K562 (cell line): ENCODE data around the gene EHBP1L1. TPM values are rescaled to one million over a fixed set of nuclear protein-coding genes. Genes with fewer than 3 reads are reported as not detected.

Source experiments
- ZKSCAN1 ChIP-seq: fragments of 150-350 bp; IDR thresholded peaks from 2 replicates; pipeline ENCODE4 v1.6.1; 2016; ENCODE audit warnings: low read depth, low read length
- ZNF354B ChIP-seq: fragments of 250-450 bp; sonication (Bioruptor Pico); IDR thresholded peaks from 2 replicates; pipeline ENCODE4 v1.4.0; 2020
- polyA plus RNA-seq, 8 experiments: library from polyadenylated mRNA; depleted of rRNA in 4 of 8; stranded (reverse) in 5 of 8; unstranded in 3 of 8; fragments of >200 nt; fragmentation: Nextera tagmentation in 2 of 8; fragmentation: Illumina TruSeq in 1 of 8; extraction: Ambion mirVana in 2 of 8; extraction: Trizol in 1 of 8; gene quantifications; 2 replicates each; pipeline versions ENCODE4 v1.2.1 to v1.2.3, GENCODE V29; 2011 to 2014; ENCODE audit warnings: inconsistent platforms in 1 of 8, missing spikeins in 1 of 8
- total RNA-seq, 7 experiments: library from RNA; depleted of rRNA in 6 of 7; stranded (reverse); fragments of >200 nt in 6 of 7; fragmentation: Illumina TruSeq in 2 of 7; extraction: Trizol in 2 of 7; gene quantifications; 2 replicates each; pipeline versions ENCODE4 v1.2.1 to v1.2.3, GENCODE V29; 2011 to 2021; ENCODE audit warnings: low replicate concordance in 1 of 7
- TF ChIP-seq, protein P1 (sequence below): sonication (generic); formaldehyde crosslinking; IDR thresholded peaks from 2 replicates; pipeline ENCODE4 v1.8.0; 2023; ENCODE audit warnings: missing genetic modification reagents, mild to moderate bottlenecking, borderline replicate concordance
- TF ChIP-seq, protein P2 (sequence below): fragments of 450-650 bp; IDR thresholded peaks from 2 replicates; pipeline ENCODE4 v1.6.1; 2016; ENCODE audit warnings: mild to moderate bottlenecking, moderate library complexity
- TF ChIP-seq, protein P3 (sequence below): IDR thresholded peaks from 2 replicates; pipeline ENCODE4 v1.6.1; 2012; ENCODE audit warnings: low read depth, low read length, improper control_type of control experiment, borderline replicate concordance
- TF ChIP-seq, protein P4 (sequence below): sonication (generic); formaldehyde crosslinking; IDR thresholded peaks from 2 replicates; pipeline ENCODE4 v1.9.0; 2022; ENCODE audit warnings: mild to moderate bottlenecking, missing genetic modification reagents

EHBP1L1 gene
- total and polyA plus RNA-seq, 9 of the 15 experiments (the other 6 are each of a cell fraction or from before 2014, with no cell fraction given), result 0.03 to 87.1 (median 26.3) TPM

DNA sequence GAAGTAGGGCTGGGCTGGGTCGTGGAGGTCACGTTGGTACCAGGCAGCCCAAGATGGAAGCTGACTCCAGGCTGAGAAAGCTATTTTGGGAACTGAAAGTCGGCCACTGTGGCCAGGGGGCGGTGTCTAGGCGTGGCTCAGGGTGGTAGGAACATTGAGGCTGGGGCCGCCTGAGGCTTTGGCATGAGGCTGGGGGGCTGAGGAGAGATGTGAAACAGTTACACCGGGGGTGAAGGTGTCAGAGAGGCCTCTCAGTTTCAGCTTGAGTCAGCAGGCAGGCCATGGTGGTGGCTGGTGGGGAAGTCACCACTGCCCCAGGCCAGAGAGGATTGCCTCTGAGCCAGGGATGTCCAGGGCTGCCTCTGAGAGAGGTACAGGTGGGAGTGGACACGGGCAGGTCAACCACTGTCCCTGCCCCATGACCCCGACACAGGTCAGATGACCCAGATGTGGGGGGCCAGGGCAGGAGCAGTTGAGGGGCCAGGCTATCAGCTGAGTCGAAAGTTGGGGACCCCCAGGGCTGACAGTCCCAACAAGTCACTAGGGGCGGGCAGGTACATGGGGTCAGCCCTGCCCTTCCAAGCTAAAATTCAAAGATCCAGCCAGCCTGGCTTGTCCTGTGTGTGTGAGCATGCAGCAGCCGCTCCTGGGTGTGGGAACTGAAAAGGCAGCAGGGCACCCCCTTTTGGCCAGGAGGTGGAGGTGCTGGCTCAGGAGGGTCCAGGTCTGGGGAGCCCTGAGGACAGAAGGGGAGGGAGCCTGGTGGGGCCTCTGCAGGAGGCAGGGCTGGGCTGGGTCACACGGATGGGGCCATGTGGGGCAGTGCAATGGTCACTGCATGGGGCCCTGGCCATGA, 12.6 kb downstream of the EHBP1L1 start (continued):
- TF ChIP-seq, protein P1, sequence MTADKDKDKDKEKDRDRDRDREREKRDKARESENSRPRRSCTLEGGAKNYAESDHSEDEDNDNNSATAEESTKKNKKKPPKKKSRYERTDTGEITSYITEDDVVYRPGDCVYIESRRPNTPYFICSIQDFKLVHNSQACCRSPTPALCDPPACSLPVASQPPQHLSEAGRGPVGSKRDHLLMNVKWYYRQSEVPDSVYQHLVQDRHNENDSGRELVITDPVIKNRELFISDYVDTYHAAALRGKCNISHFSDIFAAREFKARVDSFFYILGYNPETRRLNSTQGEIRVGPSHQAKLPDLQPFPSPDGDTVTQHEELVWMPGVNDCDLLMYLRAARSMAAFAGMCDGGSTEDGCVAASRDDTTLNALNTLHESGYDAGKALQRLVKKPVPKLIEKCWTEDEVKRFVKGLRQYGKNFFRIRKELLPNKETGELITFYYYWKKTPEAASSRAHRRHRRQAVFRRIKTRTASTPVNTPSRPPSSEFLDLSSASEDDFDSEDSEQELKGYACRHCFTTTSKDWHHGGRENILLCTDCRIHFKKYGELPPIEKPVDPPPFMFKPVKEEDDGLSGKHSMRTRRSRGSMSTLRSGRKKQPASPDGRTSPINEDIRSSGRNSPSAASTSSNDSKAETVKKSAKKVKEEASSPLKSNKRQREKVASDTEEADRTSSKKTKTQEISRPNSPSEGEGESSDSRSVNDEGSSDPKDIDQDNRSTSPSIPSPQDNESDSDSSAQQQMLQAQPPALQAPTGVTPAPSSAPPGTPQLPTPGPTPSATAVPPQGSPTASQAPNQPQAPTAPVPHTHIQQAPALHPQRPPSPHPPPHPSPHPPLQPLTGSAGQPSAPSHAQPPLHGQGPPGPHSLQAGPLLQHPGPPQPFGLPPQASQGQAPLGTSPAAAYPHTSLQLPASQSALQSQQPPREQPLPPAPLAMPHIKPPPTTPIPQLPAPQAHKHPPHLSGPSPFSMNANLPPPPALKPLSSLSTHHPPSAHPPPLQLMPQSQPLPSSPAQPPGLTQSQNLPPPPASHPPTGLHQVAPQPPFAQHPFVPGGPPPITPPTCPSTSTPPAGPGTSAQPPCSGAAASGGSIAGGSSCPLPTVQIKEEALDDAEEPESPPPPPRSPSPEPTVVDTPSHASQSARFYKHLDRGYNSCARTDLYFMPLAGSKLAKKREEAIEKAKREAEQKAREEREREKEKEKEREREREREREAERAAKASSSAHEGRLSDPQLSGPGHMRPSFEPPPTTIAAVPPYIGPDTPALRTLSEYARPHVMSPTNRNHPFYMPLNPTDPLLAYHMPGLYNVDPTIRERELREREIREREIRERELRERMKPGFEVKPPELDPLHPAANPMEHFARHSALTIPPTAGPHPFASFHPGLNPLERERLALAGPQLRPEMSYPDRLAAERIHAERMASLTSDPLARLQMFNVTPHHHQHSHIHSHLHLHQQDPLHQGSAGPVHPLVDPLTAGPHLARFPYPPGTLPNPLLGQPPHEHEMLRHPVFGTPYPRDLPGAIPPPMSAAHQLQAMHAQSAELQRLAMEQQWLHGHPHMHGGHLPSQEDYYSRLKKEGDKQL (CRISPR knock-in tag), result no peak
- TF ChIP-seq ZNF354B, result no peak
- TF ChIP-seq, protein P2, sequence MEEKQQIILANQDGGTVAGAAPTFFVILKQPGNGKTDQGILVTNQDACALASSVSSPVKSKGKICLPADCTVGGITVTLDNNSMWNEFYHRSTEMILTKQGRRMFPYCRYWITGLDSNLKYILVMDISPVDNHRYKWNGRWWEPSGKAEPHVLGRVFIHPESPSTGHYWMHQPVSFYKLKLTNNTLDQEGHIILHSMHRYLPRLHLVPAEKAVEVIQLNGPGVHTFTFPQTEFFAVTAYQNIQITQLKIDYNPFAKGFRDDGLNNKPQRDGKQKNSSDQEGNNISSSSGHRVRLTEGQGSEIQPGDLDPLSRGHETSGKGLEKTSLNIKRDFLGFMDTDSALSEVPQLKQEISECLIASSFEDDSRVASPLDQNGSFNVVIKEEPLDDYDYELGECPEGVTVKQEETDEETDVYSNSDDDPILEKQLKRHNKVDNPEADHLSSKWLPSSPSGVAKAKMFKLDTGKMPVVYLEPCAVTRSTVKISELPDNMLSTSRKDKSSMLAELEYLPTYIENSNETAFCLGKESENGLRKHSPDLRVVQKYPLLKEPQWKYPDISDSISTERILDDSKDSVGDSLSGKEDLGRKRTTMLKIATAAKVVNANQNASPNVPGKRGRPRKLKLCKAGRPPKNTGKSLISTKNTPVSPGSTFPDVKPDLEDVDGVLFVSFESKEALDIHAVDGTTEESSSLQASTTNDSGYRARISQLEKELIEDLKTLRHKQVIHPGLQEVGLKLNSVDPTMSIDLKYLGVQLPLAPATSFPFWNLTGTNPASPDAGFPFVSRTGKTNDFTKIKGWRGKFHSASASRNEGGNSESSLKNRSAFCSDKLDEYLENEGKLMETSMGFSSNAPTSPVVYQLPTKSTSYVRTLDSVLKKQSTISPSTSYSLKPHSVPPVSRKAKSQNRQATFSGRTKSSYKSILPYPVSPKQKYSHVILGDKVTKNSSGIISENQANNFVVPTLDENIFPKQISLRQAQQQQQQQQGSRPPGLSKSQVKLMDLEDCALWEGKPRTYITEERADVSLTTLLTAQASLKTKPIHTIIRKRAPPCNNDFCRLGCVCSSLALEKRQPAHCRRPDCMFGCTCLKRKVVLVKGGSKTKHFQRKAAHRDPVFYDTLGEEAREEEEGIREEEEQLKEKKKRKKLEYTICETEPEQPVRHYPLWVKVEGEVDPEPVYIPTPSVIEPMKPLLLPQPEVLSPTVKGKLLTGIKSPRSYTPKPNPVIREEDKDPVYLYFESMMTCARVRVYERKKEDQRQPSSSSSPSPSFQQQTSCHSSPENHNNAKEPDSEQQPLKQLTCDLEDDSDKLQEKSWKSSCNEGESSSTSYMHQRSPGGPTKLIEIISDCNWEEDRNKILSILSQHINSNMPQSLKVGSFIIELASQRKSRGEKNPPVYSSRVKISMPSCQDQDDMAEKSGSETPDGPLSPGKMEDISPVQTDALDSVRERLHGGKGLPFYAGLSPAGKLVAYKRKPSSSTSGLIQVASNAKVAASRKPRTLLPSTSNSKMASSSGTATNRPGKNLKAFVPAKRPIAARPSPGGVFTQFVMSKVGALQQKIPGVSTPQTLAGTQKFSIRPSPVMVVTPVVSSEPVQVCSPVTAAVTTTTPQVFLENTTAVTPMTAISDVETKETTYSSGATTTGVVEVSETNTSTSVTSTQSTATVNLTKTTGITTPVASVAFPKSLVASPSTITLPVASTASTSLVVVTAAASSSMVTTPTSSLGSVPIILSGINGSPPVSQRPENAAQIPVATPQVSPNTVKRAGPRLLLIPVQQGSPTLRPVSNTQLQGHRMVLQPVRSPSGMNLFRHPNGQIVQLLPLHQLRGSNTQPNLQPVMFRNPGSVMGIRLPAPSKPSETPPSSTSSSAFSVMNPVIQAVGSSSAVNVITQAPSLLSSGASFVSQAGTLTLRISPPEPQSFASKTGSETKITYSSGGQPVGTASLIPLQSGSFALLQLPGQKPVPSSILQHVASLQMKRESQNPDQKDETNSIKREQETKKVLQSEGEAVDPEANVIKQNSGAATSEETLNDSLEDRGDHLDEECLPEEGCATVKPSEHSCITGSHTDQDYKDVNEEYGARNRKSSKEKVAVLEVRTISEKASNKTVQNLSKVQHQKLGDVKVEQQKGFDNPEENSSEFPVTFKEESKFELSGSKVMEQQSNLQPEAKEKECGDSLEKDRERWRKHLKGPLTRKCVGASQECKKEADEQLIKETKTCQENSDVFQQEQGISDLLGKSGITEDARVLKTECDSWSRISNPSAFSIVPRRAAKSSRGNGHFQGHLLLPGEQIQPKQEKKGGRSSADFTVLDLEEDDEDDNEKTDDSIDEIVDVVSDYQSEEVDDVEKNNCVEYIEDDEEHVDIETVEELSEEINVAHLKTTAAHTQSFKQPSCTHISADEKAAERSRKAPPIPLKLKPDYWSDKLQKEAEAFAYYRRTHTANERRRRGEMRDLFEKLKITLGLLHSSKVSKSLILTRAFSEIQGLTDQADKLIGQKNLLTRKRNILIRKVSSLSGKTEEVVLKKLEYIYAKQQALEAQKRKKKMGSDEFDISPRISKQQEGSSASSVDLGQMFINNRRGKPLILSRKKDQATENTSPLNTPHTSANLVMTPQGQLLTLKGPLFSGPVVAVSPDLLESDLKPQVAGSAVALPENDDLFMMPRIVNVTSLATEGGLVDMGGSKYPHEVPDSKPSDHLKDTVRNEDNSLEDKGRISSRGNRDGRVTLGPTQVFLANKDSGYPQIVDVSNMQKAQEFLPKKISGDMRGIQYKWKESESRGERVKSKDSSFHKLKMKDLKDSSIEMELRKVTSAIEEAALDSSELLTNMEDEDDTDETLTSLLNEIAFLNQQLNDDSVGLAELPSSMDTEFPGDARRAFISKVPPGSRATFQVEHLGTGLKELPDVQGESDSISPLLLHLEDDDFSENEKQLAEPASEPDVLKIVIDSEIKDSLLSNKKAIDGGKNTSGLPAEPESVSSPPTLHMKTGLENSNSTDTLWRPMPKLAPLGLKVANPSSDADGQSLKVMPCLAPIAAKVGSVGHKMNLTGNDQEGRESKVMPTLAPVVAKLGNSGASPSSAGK, result no peak
- TF ChIP-seq, protein P3, sequence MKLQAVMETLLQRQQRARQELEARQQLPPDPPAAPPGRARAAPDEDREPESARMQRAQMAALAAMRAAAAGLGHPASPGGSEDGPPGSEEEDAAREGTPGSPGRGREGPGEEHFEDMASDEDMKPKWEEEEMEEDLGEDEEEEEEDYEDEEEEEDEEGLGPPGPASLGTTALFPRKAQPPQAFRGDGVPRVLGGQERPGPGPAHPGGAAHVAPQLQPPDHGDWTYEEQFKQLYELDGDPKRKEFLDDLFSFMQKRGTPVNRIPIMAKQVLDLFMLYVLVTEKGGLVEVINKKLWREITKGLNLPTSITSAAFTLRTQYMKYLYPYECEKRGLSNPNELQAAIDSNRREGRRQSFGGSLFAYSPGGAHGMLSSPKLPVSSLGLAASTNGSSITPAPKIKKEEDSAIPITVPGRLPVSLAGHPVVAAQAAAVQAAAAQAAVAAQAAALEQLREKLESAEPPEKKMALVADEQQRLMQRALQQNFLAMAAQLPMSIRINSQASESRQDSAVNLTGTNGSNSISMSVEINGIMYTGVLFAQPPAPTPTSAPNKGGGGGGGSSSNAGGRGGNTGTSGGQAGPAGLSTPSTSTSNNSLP, result no peak
- TF ChIP-seq, protein P4, sequence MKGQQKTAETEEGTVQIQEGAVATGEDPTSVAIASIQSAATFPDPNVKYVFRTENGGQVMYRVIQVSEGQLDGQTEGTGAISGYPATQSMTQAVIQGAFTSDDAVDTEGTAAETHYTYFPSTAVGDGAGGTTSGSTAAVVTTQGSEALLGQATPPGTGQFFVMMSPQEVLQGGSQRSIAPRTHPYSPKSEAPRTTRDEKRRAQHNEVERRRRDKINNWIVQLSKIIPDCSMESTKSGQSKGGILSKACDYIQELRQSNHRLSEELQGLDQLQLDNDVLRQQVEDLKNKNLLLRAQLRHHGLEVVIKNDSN (CRISPR knock-in tag), result no peak
- no peak for TF ChIP-seq ZKSCAN1
